HCT116 (cell line): ENCODE data around the gene ACSBG1. TPM values are rescaled to one million over a fixed set of nuclear protein-coding genes. Genes with fewer than 3 reads are reported as not detected.

Experiments
- ATAC-seq: fragments of 200-7000 bp; cut with Tn5 transposase; 2 replicates; pipeline ENCODE4 v1.9.1; 2020; ENCODE audit warnings: mild to moderate bottlenecking, moderate library complexity
- BruUV-seq: library from RNA; stranded (reverse); fragments of 400-500 nt; replicated peaks from 2 replicates; lab custom pipeline; 2021; lab: Mats Ljungman, UMichigan
- CTCF ChIA-PET: fragments of 300-600 bp; sonication (Branson Sonifier 250); formaldehyde crosslinking; loops from one replicate; lab custom pipeline; 2021; ENCODE audit warnings: antibody characterized with exemption; lab: Charles Lee
- POLR2A ChIA-PET: fragments of 300-600, 350-600 bp; sonication (Branson Sonifier 250); formaldehyde crosslinking; loops from one replicate; lab custom pipeline; 2021; ENCODE audit warnings: antibody characterized with exemption; lab: Charles Lee
- RAD21 ChIA-PET, 2 experiments: fragments of 300-600 bp; sonication (Branson Sonifier 250); formaldehyde crosslinking; loops; one replicate each; lab custom pipeline; 2023; ENCODE audit warnings: low total read pairs in 2 of 2; ENCODE audit not compliant: uncharacterized antibody in 2 of 2, unreplicated experiment in 2 of 2, low non-redundant PET in 1 of 2; lab: Charles Lee
- DNase-seq: peaks from one replicate; pipeline ENCODE4 v3.0.0-alpha.2; 2010; ENCODE audit warnings: low read depth, low spot score
- H2AFZ ChIP-seq: fragments of 200-600 bp; shearing (Covaris generic), sonication (generic); 2 replicates; pipeline ENCODE4 v1.6.1; 2017; ENCODE audit warnings: low read depth, mixed run types, mixed read lengths, antibody characterized with exemption, low read length; ENCODE audit not compliant: poor library complexity, severe bottlenecking
- H3K27ac ChIP-seq: 2 replicates; pipeline ENCODE4 v1.5.1; 2012; ENCODE audit warnings: low read depth, low read length
- H3K27me3 ChIP-seq: fragments of 200-600 bp; sonication (generic); 2 replicates; pipeline ENCODE4 v1.6.1; 2016; ENCODE audit warnings: mixed run types, low read length, mixed read lengths; ENCODE audit not compliant: insufficient read depth
- H3K36me3 ChIP-seq, 2 experiments: fragments of 200-500 bp in 1 of 2; fragments of 200-600 bp in 1 of 2; sonication (Bioruptor generic) in 1 of 2; sonication (generic) in 1 of 2; 2 replicates each; pipeline versions ENCODE4 v1.5.1 to v1.6.1; 2014 to 2016; ENCODE audit warnings: low read length in 2 of 2, inconsistent platforms in 1 of 2, mixed read lengths in 1 of 2, mixed run types in 1 of 2; ENCODE audit not compliant: insufficient read depth in 2 of 2, control insufficient read depth in 1 of 2
- H3K4me1 ChIP-seq, 2 experiments: fragments of 200-600 bp in 1 of 2; sonication (generic) in 1 of 2; 2 replicates each; pipeline versions ENCODE4 v1.5.1 to v1.6.1; 2012 to 2017; ENCODE audit warnings: low read length in 2 of 2, inconsistent platforms in 1 of 2, mild to moderate bottlenecking in 1 of 2, mixed read lengths in 1 of 2, mixed run types in 1 of 2, moderate library complexity in 1 of 2; ENCODE audit not compliant: insufficient read depth in 2 of 2, control insufficient read depth in 1 of 2
- H3K4me2 ChIP-seq: fragments of 200-600 bp; sonication (generic); 2 replicates; pipeline ENCODE4 v1.6.1; 2017; ENCODE audit warnings: mixed run types, low read length, mixed read lengths
- H3K4me3 ChIP-seq, 2 experiments: fragments of 200-600 bp in 1 of 2; sonication (generic) in 1 of 2; replicated peaks in 1 of 2; 2 replicates each; pipeline ENCODE4 v1.5.1; 2011 to 2016; ENCODE audit warnings: low read length in 2 of 2, control low read depth in 1 of 2, low read depth in 1 of 2, mild to moderate bottlenecking in 1 of 2, mixed read lengths in 1 of 2, mixed run types in 1 of 2
- H3K79me2 ChIP-seq: fragments of 200-600 bp; sonication (generic); 2 replicates; pipeline ENCODE4 v1.6.1; 2017; ENCODE audit warnings: mild to moderate bottlenecking, mixed run types, low read length, moderate library complexity, mixed read lengths; ENCODE audit not compliant: insufficient read depth
- H3K9ac ChIP-seq: fragments of 200-600 bp; sonication (generic); 2 replicates; pipeline ENCODE4 v1.6.1; 2016; ENCODE audit warnings: low read length, mixed read lengths
- H3K9me2 ChIP-seq: fragments of 200-600 bp; sonication (generic), shearing (Covaris generic); 2 replicates; pipeline ENCODE4 v1.6.1; 2017; ENCODE audit warnings: mixed run types, mild to moderate bottlenecking, moderate library complexity; ENCODE audit not compliant: insufficient read depth
- H3K9me3 ChIP-seq, 2 experiments: fragments of 200-500 bp in 1 of 2; fragments of 200-600 bp in 1 of 2; sonication (Bioruptor generic) in 1 of 2; sonication (generic) in 1 of 2; 2 replicates each; pipeline ENCODE4 v1.6.1; 2014 to 2017; ENCODE audit warnings: low read length in 2 of 2, mixed read lengths in 2 of 2, inconsistent platforms in 1 of 2, low read depth in 1 of 2, mild to moderate bottlenecking in 1 of 2, mixed run types in 1 of 2, moderate library complexity in 1 of 2; ENCODE audit not compliant: control insufficient read depth in 1 of 2, insufficient read depth in 1 of 2
- H4K20me1 ChIP-seq: fragments of 200-600 bp; sonication (generic), shearing (Covaris generic); 2 replicates; pipeline ENCODE4 v1.6.1; 2017; ENCODE audit warnings: mixed run types, mild to moderate bottlenecking, moderate library complexity; ENCODE audit not compliant: insufficient read depth
- CBX3 ChIP-seq: IDR thresholded peaks from 2 replicates; pipeline ENCODE4 v1.6.1; 2012; ENCODE audit warnings: low read depth
- CEBPB ChIP-seq: IDR thresholded peaks from 2 replicates; pipeline ENCODE4 v1.6.1; 2012; ENCODE audit warnings: low read depth
- ELF1 ChIP-seq: IDR thresholded peaks from 2 replicates; pipeline ENCODE4 v1.6.1; 2012; ENCODE audit warnings: low read depth, borderline replicate concordance
- JUND ChIP-seq: IDR thresholded peaks from 2 replicates; pipeline ENCODE4 v1.6.1; 2012
- POLR2A ChIP-seq: IDR thresholded peaks from 2 replicates; pipeline ENCODE4 v1.7.0; 2011; ENCODE audit warnings: borderline replicate concordance; ENCODE audit not compliant: insufficient read depth, insufficient read length; ENCODE audit errors: extremely low read depth
- POLR2AphosphoS5 ChIP-seq: IDR thresholded peaks from 2 replicates; pipeline ENCODE4 v1.6.1; 2011; ENCODE audit warnings: mild to moderate bottlenecking, low read depth, low read length, moderate library complexity
- SIN3A ChIP-seq: IDR thresholded peaks from 2 replicates; pipeline ENCODE4 v1.6.1; 2012; ENCODE audit warnings: low read depth
- YY1 ChIP-seq: IDR thresholded peaks from 2 replicates; pipeline ENCODE4 v1.6.1; 2011; ENCODE audit warnings: low read length, low read depth, moderate library complexity, mild to moderate bottlenecking; ENCODE audit not compliant: insufficient replicate concordance; ENCODE audit errors: extremely low read depth
- intact Hi-C: fragments of 100-400 bp; cut with micrococcal nuclease; formaldehyde crosslinking; loops from 2 replicates; pipeline ENCODE4 v1.10.0; 2022
- total RNA-seq: library from RNA; stranded (reverse); gene quantifications from one replicate; pipeline ENCODE4 v1.2.1, GENCODE V29; 2021; ENCODE audit not compliant: unreplicated experiment
- TF ChIP-seq, protein P1 (sequence below): IDR thresholded peaks from 2 replicates; pipeline ENCODE4 v1.6.1; 2012
- TF ChIP-seq, protein P2 (sequence below): IDR thresholded peaks from 2 replicates; pipeline ENCODE4 v1.6.1; 2012; ENCODE audit warnings: low read depth
- TF ChIP-seq, protein P3 (sequence below): IDR thresholded peaks from 2 replicates; pipeline ENCODE4 v1.6.1; 2012

ACSBG1 gene
- total RNA-seq, 1 experiment from 2014 or later = 0.71 TPM

DNA sequence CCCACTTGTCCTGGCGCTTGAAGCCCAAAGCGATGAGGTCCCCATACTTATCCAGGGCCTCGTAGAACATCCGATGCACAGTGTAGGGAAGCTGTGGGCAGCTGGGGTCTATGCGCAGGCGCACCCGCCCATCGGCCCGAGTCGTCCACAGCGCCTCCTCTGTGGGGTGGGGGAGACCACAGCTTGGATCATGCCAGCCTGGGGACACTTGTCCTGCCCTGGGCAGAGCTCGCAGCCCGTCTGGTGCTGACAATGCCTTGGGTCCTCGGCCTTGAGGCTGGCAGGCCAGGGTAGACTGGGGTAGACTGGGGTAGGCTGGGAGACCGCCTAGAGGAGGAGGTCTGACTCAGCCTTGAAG is 39.8 kb downstream of the ACSBG1 start (continued):
- TF ChIP-seq, protein P1, sequence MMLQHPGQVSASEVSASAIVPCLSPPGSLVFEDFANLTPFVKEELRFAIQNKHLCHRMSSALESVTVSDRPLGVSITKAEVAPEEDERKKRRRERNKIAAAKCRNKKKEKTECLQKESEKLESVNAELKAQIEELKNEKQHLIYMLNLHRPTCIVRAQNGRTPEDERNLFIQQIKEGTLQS = no peak
- TF ChIP-seq, protein P2, sequence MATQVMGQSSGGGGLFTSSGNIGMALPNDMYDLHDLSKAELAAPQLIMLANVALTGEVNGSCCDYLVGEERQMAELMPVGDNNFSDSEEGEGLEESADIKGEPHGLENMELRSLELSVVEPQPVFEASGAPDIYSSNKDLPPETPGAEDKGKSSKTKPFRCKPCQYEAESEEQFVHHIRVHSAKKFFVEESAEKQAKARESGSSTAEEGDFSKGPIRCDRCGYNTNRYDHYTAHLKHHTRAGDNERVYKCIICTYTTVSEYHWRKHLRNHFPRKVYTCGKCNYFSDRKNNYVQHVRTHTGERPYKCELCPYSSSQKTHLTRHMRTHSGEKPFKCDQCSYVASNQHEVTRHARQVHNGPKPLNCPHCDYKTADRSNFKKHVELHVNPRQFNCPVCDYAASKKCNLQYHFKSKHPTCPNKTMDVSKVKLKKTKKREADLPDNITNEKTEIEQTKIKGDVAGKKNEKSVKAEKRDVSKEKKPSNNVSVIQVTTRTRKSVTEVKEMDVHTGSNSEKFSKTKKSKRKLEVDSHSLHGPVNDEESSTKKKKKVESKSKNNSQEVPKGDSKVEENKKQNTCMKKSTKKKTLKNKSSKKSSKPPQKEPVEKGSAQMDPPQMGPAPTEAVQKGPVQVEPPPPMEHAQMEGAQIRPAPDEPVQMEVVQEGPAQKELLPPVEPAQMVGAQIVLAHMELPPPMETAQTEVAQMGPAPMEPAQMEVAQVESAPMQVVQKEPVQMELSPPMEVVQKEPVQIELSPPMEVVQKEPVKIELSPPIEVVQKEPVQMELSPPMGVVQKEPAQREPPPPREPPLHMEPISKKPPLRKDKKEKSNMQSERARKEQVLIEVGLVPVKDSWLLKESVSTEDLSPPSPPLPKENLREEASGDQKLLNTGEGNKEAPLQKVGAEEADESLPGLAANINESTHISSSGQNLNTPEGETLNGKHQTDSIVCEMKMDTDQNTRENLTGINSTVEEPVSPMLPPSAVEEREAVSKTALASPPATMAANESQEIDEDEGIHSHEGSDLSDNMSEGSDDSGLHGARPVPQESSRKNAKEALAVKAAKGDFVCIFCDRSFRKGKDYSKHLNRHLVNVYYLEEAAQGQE = no peak

DNA sequence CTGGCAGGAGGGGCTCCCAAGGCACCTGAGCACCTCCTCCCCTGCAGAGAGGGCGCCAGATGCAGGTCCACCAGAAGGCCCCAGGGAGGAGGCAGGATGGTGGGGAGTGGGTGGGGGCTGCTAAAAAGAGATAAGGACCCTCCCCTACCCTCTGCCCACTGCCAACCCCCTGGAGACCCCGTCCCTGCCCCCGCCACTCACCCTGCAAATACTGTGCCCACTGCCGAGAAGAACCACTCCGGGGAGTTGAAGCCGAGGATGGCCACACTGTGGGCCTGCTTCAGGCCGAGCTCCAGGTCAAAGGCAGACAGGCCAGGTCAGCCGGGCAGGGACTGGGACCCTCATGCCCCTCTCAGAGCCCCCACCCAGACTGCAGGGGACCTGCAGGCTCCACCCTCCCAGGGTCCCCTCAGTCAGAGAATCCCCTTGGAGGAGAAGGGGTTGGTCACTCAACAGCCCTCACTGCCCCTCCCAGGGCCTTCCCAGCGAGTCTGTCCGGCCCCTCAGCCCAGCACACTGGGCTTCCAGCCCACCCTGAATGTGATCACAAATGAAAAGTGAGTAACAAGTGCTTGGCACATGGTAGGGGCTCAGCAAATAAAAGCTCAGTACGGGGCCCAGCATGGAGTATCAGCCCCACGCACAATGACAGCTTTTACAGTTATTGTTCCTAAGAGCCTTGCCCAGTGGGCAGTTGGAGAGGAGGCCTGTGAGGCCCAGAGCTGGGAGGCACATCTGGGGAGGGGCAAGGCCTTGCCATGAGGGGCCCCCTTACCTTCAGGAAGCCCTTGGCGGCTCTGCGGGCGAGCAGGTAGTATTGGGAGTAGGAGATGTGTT is 40.4 kb downstream of the ACSBG1 start:
- no peak for TF ChIP-seq POLR2A
- no peak for TF ChIP-seq ELF1
- no peak for TF ChIP-seq JUND
- no peak for TF ChIP-seq CBX3
- TF ChIP-seq, protein P3, sequence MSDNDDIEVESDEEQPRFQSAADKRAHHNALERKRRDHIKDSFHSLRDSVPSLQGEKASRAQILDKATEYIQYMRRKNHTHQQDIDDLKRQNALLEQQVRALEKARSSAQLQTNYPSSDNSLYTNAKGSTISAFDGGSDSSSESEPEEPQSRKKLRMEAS = no peak
- no peak for TF ChIP-seq POLR2AphosphoS5
- no peak for TF ChIP-seq YY1
- no peak for TF ChIP-seq SIN3A
- no peak for TF ChIP-seq CEBPB
- no peaks in the 10 kb centered on the region for H4K20me1 ChIP-seq
- intact Hi-C loops = no loop called here
- H3K9me2 ChIP-seq = no peaks in the 10 kb centered on the region
- DNase-seq = no peak
- ATAC-seq = no peak
- H3K27me3 ChIP-seq = no peaks in the 10 kb centered on the region
- no peaks in the 10 kb centered on the region for H3K36me3 ChIP-seq
- no peak overlapping the region for H3K4me3 ChIP-seq
- H2AFZ ChIP-seq = no peak overlapping the region
- H3K9ac ChIP-seq = no peak overlapping the region
- no peaks in the 10 kb centered on the region for H3K79me2 ChIP-seq
- H3K27ac ChIP-seq = no peak overlapping the region
- CTCF ChIA-PET = interaction anchor here (1.4 to 2.1 kb wide), 4 partner anchors 11 to 80 kb away, joined by 3 to 27 read pairs (median 13); no protein-coding TSS in a partner anchor
- no TSS peak for BruUV-seq
- H3K4me1 ChIP-seq = no peaks in the 10 kb centered on the region
- RAD21 ChIA-PET = no interaction called here
- no peaks in the 10 kb centered on the region for H3K9me3 ChIP-seq
- POLR2A ChIA-PET = no interaction called here
- no peak overlapping the region for H3K4me2 ChIP-seq
